Kasumi-1 (cell line): ENCODE data around the gene RNASEH2A.

Source experiments
- DNase-seq, 2 experiments: peaks; one replicate each; lab custom pipeline; 2025; lab: John Stamatoyannopoulos, UW

Gene RNASEH2A

GRCh38 chr19:12783291-12783848 is 23.0 kb upstream of the RNASEH2A start:
- DNase-seq = no peak

- DNase-seq = no peak
These were observed 22.5 kb upstream of the RNASEH2A start for GRCh38 chr19:12783849-12784393.

GRCh38 chr19:12784394-12784870 is 22.0 kb upstream of the RNASEH2A start:
- no peak for DNase-seq

- DNase-seq = peak in 1 of 2 experiments; percentile 45
These were observed 21.4 kb upstream of the RNASEH2A start for GRCh38 chr19:12784871-12785430.

- peak; percentile 59 to 65 for DNase-seq
These were observed 20.9 kb upstream of the RNASEH2A start for GRCh38 chr19:12785431-12786031.

- DNase-seq = peak; percentile 20 to 57
These were observed 20.1 kb upstream of the RNASEH2A start for GRCh38 chr19:12786141-12786870.

- DNase-seq = no peak
These were observed 19.4 kb upstream of the RNASEH2A start for GRCh38 chr19:12786952-12787351.

GRCh38 chr19:12787458-12787857 is 18.9 kb upstream of the RNASEH2A start:
- DNase-seq = no peak

- no peak for DNase-seq
These were observed 18.2 kb upstream of the RNASEH2A start for GRCh38 chr19:12788042-12788681.

- DNase-seq = peak; percentile 36 to 52
These were observed 17.7 kb upstream of the RNASEH2A start for GRCh38 chr19:12788682-12789097.

GRCh38 chr19:12789098-12789903 is 17.1 kb upstream of the RNASEH2A start:
- no peak for DNase-seq

- peak; percentile 93 to 98 for DNase-seq
These were observed 16.3 kb upstream of the RNASEH2A start for GRCh38 chr19:12789904-12790619.

- peak in 1 of 2 experiments; percentile 44 for DNase-seq
These were observed 15.6 kb upstream of the RNASEH2A start for GRCh38 chr19:12790628-12791344.

GRCh38 chr19:12791345-12792050 is 14.9 kb upstream of the RNASEH2A start, which contains the start of gene JUNB:
TSS of gene JUNB (plus strand) at chr19:12791486. CDS start at chr19:12791772, 286 bp downstream.
- peak; percentile 88 to 89 for DNase-seq

GRCh38 chr19:12792051-12792852 is 14.1 kb upstream of the RNASEH2A start:
- peak; percentile 58 to 59 for DNase-seq

GRCh38 chr19:12792853-12793289 is 13.5 kb upstream of the RNASEH2A start:
- DNase-seq = no peak

GRCh38 chr19:12793290-12794195 is 12.8 kb upstream of the RNASEH2A start:
- DNase-seq = peak; percentile 73 to 82
